ENCODE results near the gene USHBP1.

- TF ChIP-seq, protein P1, sequence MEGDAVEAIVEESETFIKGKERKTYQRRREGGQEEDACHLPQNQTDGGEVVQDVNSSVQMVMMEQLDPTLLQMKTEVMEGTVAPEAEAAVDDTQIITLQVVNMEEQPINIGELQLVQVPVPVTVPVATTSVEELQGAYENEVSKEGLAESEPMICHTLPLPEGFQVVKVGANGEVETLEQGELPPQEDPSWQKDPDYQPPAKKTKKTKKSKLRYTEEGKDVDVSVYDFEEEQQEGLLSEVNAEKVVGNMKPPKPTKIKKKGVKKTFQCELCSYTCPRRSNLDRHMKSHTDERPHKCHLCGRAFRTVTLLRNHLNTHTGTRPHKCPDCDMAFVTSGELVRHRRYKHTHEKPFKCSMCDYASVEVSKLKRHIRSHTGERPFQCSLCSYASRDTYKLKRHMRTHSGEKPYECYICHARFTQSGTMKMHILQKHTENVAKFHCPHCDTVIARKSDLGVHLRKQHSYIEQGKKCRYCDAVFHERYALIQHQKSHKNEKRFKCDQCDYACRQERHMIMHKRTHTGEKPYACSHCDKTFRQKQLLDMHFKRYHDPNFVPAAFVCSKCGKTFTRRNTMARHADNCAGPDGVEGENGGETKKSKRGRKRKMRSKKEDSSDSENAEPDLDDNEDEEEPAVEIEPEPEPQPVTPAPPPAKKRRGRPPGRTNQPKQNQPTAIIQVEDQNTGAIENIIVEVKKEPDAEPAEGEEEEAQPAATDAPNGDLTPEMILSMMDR (conservative IDR thresholded peaks at IDR 0.05 in 1 of 2, IDR thresholded peaks at IDR 0.05 in 1 of 2; ENCODE audit: low read depth in 1 of 2, low read length in 2 of 2) = no peak
- TF ChIP-seq EZH2 (IDR thresholded peaks at IDR 0.05; ENCODE audit: low read length, missing control alignments) = no peak
Observed at GRCh38 chr19:17300992-17301619, 36.6 kb upstream of the USHBP1 start.

All from fibroblast of lung (primary cell).